CD4-positive, alpha-beta T cell treated with Interleukin-1 beta for 1 hour (primary cell): ENCODE results near the gene TAF4.
A peak's percentile ranks its signal among the peaks of the same experiment; 100 is the strongest.
"Not testable (repeated sequence)": the region's sequence is repeated elsewhere in the genome, so short reads cannot be mapped to it uniquely, and the experiment has no call there.

Experiments used
- DNase-seq, 2 donors: peaks; one replicate each; pipeline ENCODE4 v3.0.0-alpha.2; 2020 to 2022

The TAF4 gene

DNA sequence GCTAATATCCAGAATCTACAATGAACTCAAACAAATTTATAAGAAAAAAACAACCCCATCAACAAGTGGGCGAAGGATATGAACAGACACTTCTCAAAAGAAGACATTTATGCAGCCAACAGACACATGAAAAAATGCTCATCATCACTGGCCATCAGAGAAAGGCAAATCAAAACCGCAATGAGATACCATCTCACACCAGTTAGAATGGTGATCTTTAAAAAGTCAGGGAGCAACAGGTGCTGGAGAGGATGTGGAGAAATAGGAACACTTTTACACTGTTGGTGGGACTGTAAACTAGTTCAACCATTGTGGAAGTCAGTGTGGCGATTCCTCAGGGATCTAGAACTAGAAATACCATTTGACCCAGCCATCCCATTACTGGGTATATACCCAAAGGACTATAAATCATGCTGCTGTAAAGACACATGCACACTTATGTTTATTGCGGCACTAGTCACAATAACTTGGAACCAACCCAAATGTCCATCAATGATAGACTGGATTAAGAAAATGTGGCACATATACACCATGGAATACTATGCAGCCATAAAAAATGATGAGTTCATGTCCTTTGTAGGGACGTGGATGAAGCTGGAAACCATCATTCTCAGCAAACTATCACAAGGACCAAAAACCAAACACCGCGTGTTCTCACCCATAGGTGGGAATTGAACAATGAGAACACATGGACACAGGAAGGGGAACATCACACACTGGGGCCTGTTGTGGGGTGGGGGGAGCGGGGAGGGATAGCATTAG is 6.2 kb upstream of the TAF4 start:
- DNase-seq = not testable (repeated sequence)

DNA sequence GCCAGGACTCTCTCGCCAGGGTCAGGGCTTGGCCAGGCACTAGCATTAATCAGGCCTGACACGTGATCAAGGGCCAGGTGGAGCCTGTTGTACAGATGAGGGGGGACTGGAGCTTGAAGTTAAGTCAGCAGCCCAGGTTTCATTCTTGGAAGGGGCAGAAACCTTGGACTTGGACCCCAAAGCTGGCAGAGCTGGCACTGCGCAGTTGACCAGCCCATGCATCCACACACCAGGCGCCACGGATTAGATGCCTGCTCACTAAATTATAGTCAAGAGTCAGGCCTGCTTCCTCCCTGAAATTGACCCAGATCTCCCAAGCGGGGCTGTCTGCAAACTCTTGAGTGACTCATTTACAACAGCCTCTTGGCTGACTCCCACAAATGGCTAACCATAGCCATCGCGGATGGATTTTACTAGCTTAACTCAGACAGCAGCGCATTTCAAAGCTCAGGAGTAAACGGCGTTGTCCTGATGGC is 4.1 kb upstream of the TAF4 start:
- DNase-seq = no peak

DNA sequence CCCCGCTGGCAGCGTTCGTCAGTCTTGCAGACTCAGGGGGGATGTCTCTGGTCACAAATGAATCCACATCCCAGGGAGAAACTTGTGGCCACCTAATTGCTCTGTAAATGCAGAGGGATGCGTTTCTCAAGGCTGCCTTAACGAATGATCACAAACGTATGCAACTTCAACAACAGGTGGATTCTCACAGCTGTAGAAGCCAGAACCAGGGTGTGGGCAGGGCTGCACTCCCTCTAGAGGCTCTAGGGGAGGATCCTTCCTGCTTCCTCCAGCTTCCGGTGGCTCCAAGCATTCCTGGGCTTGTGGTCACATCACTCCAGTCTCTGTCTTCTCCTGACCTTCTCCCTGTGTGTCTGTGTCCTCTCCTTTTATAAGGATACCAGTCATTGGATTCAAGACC is 3.3 kb upstream of the TAF4 start:
- DNase-seq = no peak

DNA sequence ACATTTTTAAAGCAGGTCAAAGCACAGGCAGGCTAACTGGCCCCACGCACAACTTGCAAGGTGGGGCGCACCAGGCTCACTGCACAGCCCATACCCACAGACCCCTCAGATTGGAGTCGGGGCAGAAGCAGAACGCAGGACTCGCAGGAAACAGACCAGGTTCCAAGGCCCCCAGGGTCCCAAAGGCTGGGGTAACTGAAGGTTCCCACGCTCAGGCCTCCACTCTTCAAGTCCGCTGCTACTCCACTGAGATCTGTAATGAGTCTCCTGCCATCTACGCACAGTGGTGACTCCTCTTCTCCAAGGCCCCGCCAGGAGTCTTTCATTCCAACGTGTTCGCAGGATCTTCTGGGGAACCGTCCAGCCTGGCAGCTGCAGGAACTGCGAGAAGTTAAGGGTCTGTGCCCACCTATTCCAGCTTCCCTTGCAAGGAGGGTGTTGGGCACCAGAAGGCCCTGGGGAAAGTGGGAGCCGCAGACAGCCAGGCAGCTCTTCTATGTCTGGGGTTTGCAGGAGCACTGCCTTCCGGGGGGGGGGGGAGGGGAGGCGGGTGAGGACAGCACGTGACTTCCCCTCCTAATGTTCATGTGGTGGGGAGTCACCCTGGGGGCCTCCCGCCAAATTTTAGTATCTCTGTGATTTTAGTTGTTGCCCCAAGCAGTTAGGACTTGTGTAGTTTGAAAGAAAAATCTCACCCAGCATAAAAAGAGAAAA is 2.0 kb upstream of the TAF4 start:
- no peak for DNase-seq

DNA sequence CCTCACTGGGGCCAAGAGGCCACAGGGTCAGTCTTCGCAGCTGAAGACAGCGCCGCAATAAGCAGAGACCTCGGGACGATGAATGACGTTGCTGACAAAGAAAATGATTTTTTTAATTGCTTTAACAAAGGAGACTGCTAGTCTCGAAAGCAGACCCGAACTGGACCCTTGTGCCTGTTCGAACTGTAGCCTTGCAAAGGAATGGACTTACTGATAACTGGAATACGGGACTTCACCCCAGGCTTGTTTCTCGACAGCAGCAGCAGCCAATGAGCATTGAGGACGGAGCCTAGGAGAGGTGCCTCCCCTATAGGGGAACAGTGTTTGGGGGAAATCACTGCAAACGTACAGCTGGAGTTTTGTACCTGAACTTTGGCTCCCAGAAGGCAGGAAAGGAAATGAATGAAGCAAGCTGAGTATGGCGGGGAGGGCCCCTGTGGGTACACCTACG is 1.3 kb upstream of the TAF4 start:
- DNase-seq = peak; percentile 11 to 19

DNA sequence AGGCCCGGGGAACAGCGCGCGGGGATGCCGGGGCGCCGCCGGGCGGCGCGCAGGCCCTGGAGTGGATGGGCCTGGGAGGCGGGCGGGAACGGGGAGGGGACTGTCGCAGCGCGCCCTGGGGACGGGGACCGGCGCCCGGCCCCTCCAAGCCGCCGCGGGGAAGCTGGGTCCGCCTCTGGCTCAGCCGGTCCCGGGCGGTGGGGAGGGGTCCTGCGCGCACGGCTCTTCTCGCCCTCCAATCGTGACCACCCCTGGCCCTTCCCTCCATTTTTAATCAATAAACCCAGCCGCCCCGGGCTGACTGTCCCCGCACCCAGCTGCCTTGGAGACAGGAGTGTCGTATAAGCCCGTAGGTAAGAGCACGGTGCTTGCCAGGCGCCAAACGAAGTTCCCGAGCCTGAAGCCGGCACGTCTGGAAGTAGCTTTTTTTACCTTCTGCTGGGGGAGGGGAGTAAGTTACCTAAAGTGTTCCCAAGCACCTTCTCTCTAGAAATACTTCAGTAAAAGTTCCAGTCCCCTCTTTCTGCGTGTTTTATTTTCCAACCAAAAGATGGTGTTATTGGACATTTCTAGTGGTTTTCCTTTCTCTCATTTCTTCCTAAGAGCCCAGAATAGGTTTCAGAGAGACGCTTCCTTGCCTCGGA is 780 bp upstream of the TAF4 start:
- DNase-seq = peak in 1 of 2 donors; percentile 42

DNA sequence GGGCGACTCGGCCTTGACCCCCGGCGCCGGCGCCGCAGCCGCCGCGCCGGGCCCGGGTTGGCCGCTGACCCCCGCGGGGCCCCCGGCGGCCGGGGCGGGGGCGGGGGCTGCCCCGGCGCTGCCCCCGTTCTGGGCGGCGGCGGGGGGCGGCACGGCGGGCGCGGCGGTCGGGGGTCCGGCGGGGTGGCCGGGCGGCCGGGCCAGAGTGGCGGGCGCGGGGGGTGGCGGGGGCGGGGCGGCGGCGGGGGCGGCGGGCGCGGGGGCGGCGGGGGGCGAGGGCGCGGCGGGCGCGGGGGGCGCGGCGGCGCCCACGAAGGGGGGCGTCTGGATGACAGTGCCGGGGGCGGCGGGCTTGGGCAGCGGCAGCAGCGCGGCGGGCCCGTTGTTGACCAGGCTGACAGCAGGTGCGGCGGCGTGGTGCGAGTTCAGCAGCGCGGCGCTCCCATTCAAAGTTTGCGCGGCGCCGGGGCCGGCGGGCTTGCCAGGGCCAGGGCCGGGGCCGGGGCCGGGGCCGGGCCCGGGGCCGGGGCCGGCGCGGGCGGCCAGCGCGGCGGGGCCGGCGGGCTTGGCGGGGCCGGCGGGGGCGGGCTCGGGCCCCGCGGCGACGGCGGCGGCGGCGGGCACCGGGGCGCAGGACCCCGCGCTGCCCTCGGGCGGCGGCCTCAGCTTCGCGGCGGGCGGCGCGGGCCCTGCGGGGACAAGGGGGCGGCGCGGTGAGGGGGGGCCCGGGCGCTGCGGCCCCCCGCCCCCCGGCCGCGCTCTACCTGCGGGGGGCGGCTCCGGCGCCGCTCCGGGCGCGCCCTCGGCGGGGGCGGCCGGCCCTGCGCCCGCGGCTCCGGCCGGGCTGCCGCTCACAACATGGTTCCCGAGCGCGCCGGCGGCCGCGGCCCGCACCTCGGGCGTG is 659 bp downstream of the TAF4 start:
- DNase-seq = no peak

DNA sequence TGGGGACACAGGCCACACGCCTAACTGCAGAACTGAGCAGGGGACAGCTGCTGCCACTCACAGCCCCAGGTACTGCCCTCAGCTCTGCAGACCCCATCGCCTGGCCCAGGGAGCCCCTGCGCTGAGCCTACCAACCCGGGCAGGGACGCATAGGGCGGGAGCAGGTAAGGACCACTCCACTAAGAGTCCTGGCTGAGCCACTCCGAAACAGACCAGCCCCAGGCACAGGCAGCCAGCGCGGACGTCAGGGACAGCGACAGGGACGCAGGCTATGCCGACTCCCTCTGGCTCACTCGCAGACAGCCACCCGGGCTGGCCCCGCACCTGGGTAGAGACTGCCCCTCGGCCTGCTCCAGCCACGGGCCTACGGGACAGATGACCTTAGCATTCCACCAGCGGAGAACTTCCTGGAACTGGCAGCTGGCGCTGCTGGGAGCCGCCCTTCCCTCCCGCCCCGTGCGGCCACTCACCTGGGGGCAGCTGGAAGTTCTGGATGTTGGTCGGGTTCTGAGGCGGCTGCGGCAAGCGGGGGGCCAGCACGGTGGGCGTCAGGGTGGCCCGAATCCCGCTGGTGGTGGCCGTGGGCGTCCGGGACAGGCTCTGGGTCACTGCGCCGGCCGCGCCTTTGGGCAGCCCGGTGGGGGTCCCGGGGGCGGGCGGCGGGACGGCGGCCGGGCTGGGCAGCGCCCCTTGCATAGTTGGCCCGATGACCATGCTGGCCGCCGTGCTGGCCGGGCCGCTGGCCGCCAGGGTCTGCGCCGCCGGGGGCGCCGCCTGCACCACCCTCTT is 1.5 kb downstream of the TAF4 start:
- no peak for DNase-seq

DNA sequence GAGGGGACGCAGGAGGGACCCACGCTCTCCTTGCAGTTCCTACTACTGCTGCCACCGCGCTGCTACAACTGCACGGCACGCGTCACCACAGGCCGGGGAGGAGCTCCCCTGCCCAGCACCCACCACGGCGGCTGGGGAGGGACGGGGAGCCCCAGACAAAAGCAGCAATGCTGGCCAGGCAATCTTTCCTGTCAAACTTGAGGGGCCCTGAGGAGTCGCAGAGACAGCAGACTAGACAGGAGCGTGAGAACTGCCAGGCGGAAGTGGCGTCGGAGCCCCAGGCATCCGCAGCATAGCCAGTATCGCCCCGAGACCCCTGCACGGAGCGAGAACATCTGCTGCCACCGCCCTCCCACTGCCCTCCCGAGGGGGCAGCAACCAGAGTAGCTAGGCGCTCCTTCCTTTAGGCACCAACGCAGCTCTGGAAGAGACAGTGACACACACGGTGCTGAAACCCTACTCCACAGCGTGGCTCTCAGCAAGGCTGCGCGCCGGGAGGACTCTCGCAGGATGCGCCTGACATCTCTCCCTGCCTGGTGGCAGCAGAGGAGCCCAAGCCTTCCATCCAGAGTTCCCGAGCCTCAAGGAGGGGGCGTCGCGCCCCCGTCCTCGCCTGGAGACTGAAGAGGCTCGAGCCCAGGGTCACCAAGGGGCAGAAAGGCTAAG is 2.2 kb downstream of the TAF4 start:
- no peak for DNase-seq

DNA sequence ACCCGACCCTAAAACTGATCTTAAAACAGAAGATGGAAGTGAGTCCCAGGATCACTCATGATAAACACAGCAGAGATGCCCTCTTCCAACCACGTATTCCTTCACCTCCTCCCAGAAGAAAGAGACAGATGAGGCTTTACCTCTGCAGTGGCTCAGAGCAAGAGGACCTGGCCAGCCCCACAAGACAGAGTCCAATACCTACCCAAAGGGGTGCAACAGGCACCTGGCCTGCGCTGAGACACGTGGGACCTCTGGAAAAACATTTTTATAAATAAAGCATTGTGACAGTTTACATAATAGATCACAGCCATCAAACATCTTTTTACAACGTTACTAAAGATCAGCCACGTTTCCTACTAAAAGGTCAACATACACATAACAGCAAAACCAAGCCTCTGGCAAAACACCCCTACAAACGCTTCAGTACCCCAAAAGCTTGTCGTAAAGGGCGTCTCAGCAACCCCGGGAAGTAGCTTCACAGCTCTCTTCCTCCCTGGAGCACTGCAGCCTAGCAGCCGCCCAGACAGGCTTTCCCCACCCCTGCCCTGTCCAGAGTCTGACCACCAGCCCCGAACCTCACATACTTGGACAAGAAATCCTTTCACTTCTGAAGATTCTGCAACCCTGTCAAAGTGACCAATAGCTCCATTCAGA is 2.9 kb downstream of the TAF4 start:
- DNase-seq = no peak

DNA sequence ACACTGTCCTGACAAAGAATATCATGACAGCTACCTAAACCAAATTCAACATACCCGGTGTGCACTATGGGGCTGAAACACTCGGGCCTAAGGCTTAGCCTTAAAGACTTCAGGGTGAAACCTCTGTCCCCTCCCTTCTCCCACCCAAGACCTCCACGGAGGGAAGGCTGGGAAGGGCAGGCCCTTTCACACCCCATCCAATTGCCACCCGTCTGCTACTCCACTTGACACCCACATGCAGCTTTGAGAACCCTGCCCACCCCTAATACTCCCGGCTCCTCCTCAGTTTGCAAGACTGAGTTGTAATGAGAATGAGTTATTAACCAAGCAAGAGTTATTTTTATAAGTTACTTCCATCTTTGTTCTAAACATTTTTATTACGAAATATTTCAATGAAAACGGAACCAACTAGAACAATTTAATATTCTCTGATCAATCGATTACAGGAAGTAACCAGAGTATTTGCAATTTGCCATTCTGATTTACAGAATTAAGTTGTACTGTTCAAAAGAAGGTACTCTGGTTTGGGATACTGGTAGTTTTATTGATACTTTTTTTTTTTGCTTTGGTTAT is 3.7 kb downstream of the TAF4 start:
- no peak for DNase-seq

DNA sequence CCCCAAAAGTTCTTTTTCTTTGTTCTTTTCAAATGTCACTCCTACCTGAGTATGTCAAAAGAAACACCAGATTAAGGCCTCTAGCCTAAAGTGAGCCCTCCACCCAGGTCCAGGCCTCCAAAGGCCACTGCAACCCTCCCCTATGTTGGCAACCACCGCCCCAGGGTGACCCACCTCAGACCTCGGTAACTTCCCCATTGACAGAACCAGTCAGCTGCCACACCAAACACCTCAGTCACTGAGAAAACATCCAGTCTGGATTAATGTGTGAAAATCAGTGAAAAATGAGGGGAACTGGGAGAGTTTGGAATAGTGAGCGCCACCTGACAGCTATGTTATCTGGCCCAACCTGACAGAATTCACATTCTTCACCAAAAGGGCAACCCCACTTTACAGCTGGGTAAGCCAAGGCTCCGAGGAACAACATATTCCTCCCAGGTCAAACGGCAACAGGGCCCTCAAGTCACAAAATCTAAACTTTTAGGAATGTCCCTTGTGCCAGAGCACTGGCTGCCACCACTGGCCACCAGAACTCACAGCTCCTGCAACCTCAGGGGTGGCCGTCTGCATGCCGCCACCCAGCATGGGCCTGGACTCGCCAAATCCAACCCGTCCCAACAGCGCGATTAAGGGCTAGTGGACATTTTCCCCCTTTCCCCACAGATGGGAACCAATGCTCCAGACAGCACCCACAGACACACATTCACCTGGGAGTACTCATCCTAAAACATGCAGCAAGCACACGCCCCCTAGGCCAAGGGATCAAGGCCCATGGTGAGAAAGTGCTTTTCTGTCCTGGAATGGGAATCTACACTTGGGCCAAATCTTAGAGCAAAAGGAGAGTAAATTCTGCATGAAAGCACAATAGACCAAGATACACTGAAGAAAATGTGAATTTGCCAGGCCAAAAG is 4.8 kb downstream of the TAF4 start:
- DNase-seq = no peak

DNA sequence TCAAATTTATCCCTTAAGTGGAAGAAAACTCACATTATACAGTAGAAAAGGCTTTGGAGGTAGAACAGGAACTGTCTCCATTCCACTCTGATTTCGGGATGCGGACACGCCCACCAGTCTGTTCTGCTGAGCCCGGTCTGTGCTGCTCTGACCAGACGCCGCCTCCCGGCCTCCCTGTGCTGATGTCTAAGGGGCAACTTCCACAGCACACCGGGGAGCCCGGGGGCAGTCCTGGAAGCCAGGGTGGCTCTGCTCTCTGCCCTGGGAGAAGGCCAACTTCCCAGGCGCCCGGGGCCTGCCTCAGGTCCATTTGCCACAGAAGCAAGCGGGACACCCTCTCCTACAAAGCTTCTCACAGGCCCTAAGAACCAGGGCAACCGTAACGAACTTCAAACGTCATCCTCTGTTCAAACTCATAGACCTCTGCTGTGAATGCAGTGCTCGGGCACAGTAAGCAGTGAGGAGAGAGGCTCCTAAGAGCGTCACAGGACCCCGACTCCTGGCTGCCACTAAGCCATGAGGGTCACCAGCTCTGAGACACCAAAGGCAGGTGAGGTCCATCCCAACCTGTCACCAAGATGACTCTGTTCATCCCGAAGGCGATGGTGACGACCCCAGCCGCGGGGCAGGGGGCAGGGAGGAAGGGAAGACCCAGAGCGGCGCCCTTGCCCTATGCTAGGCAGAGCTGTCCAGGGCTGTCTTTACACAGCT is 5.6 kb downstream of the TAF4 start:
- no peak for DNase-seq

DNA sequence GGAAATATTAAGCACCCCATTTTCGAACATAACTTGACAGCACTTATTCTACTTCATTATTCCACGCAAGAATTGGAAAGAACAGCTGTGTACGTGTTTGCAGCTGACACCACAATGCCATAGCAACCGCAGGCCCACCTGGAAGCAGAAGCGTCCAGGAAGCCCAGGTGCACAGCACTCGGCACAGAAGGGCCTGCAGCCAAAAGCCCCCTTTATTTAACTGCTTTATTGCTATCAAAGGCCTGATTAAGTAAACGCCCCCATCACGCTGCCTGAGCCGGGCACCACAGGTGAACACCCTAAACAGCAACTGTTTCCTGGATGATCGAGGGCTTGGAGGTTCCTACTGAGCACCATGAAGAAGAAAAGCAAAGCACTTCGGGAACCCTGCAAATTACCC is 6.3 kb downstream of the TAF4 start:
- no peak for DNase-seq

DNA sequence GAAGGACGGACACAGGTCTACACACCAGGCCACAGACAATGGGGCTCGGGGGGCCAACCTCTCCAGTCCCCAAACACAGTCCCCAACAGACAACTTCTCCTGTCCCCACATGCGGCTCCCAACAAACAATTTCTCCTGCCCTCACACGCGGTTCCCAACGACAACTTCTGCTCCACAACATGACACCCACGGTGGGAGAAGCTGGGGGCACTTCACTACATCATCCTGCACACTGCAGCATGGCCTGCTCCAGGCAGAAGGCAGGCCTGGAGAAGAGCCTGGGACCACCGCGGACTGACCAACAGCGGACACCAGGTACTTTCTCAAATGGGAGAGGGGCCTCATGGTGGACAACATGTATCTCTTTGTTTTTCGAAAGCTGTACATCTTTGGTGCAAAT is 6.7 kb downstream of the TAF4 start:
- DNase-seq = no peak

DNA sequence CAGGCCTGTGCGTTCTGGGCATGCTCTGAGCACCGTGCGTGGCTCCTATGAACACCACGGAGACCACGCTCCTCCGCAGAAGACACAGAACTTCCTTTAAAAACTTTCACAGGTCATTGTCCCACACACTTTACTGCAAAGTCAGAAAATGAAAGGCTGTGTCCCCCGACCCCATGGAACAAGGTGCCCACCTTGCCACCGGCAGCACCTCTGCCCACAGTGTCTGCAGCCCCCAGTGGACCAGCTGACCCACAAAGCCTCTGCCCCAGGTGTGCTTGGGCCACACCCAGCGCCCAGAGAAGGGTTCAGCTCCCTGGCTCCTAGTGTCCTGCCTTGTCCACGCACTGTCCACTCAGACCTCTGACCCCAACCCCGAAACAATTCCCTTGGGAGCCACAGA is 8.7 kb downstream of the TAF4 start:
- DNase-seq = no peak

DNA sequence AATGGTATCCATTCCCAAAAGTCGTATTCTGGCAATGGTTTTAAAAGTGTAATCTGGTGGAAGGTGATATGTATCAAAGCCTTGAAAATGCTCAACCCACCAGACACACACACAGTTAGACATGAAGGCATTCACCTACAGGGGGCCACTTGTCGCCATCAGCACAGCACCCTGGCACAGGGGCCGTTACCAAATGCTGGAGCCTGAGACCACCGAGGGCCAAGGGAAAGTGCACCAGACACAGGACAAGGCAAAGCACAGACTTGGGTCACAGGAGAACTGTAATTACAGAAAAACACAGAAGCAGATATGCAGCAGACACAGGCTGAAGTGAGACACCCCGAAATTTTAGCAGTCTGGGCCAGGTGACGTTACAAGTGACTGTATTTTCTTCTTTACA is 9.3 kb downstream of the TAF4 start:
- DNase-seq = no peak

DNA sequence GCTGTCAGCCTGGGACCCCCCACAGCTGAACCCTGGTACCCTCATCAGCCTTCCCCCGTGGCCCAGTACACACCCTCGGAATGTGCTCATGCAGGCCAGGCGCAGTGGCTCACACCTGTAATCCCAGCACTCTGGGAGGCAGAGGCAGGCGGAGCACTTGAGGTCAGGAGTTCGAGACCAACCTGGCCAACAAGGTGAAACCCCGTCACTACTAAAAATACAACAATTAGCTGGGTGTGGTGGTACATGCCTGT is 9.9 kb downstream of the TAF4 start:
- DNase-seq = not testable (repeated sequence)
